T-cell (primary cell): ENCODE data around the gene RAPGEF1. TPM values are rescaled to one million over a fixed set of nuclear protein-coding genes. Genes with fewer than 3 reads are reported as not detected.
"Not testable (repeated sequence)": the region's sequence is repeated elsewhere in the genome, so short reads cannot be mapped to it uniquely, and the experiment has no call there.

Source experiments
- ATAC-seq, 4 experiments: fragments of 200-7000 bp in 3 of 4; fragments of 150-1000 bp in 1 of 4; cut with Tn5 transposase; replicated peaks in 1 of 4; 1 replicate in 3 of 4; 2 replicates in 1 of 4; pipeline ENCODE4 v1.10.0; 2021; ENCODE audit warnings: moderate library complexity in 3 of 4, mild to moderate bottlenecking in 2 of 4, moderate number of reproducible peaks in 1 of 4
- CTCF ChIA-PET, 2 donors: fragments of 300-600 bp; sonication (Branson Sonifier 250); formaldehyde crosslinking; loops; one replicate each; lab custom pipeline; 2022; ENCODE audit warnings: antibody characterized with exemption in 2 of 2; lab: Charles Lee
- POLR2A ChIA-PET, 2 donors: fragments of 300-600 bp; sonication (Branson Sonifier 250); formaldehyde crosslinking; loops; one replicate each; lab custom pipeline; 2022; ENCODE audit warnings: antibody characterized with exemption in 2 of 2; lab: Charles Lee
- DNase-seq, 35 experiments: peaks; one replicate each; pipeline versions ENCODE4 v3.0.0 to v3.0.0-alpha.2; 2013 to 2023
- H3K27ac ChIP-seq: one replicate; pipeline ENCODE4 v1.5.1; 2013; ENCODE audit warnings: low read length
- H3K27me3 ChIP-seq, 2 experiments: replicated peaks in 1 of 2; 1 replicate in 1 of 2; 2 replicates in 1 of 2; pipeline versions ENCODE4 v1.6.1 to v1.7.0; 2013; ENCODE audit warnings: low read length in 1 of 2, mixed read lengths in 1 of 2; ENCODE audit not compliant: control insufficient read depth in 2 of 2, insufficient read depth in 2 of 2; ENCODE audit errors: extremely low read depth in 1 of 2
- H3K36me3 ChIP-seq, 2 donors: 1 replicate in 1 of 2; 2 replicates in 1 of 2; pipeline versions ENCODE4 v1.6.1 to v1.7.0; 2013; ENCODE audit warnings: low read length in 1 of 2; ENCODE audit not compliant: control insufficient read depth in 2 of 2, insufficient read depth in 1 of 2; ENCODE audit errors: extremely low read depth in 1 of 2
- H3K4me1 ChIP-seq, 2 experiments: 1 replicate in 1 of 2; 2 replicates in 1 of 2; pipeline versions ENCODE4 v1.6.1 to v1.7.0; 2013; ENCODE audit warnings: low read length in 2 of 2, mixed read lengths in 1 of 2; ENCODE audit not compliant: insufficient read depth in 2 of 2, control insufficient read depth in 1 of 2; ENCODE audit errors: extremely low read depth in 1 of 2
- H3K4me3 ChIP-seq, 2 donors: 1 replicate in 1 of 2; 2 replicates in 1 of 2; pipeline versions ENCODE4 v1.5.1 to v1.7.0; 2013; ENCODE audit warnings: mild to moderate bottlenecking in 2 of 2, low read length in 1 of 2, moderate library complexity in 1 of 2; ENCODE audit not compliant: control insufficient read depth in 1 of 2; ENCODE audit errors: extremely low read depth in 1 of 2
- H3K9me3 ChIP-seq: 2 replicates; pipeline ENCODE4 v1.7.0; 2013
- H3K27ac Mint-ChIP-seq, 2 donors: one replicate each; pipeline ENCODE4 v1.8.0; 2020 to 2021; ENCODE audit warnings: mild to moderate bottlenecking in 2 of 2, mixed read lengths in 2 of 2
- H3K27me3 Mint-ChIP-seq, 2 donors: one replicate each; pipeline ENCODE4 v1.8.0; 2021 to 2022; ENCODE audit warnings: mixed read lengths in 2 of 2
- H3K36me3 Mint-ChIP-seq: one replicate; pipeline ENCODE4 v1.8.0; 2021; ENCODE audit warnings: mixed read lengths
- H3K4me1 Mint-ChIP-seq, 3 donors: one replicate each; pipeline ENCODE4 v1.8.0; 2020 to 2022; ENCODE audit warnings: mixed read lengths in 3 of 3, mild to moderate bottlenecking in 1 of 3
- H3K4me3 Mint-ChIP-seq, 3 donors: one replicate each; pipeline ENCODE4 v1.8.0; 2020 to 2022; ENCODE audit warnings: mild to moderate bottlenecking in 3 of 3, mixed read lengths in 3 of 3, moderate library complexity in 3 of 3
- H3K9me3 Mint-ChIP-seq, 3 donors: one replicate each; pipeline ENCODE4 v1.8.0; 2020 to 2022; ENCODE audit warnings: mixed read lengths in 3 of 3
- WGBS: methylation state at CpG from one replicate; pipeline ENCODE4 v1.1.5; 2013; ENCODE audit warnings: missing lambda C conversion rate; ENCODE audit not compliant: insufficient coverage; 5-methylcytosine and 5-hydroxymethylcytosine counted together
- total RNA-seq, 35 experiments: library from RNA in 6 of 35; stranded (reverse) in 6 of 35; fragments of 120-200 nt in 1 of 35; gene quantifications; one replicate each; pipeline versions ENCODE4 v1.2.1 to v1.2.4 and lab custom pipeline; 2013 to 2026

RAPGEF1 gene
- total RNA-seq, 5 donors from 2014 or later (not counting 1 experiment from before 2014, with no cell fraction given), result 97.9 to 167 (median 139) TPM

GRCh38 chr9:131709771-131710431 lies 30.0 kb downstream of the RAPGEF1 start:
- peak overlapping the region; percentile 91 for H3K27ac ChIP-seq
- Mint-ChIP-seq H3K27ac (peak overlapping the region; percentile 92 to 96), H3K9me3 (no peaks in the 10 kb centered on the region), H3K4me3 (peak overlapping the region; percentile 30 to 69 (median 50)), H3K36me3 (peaks cover 12% of the 10 kb centered on the region), H3K4me1 (peaks cover 79 to 89% (median 87%) of the 10 kb centered on the region in 3 donors), H3K27me3 (no peaks in the 10 kb centered on the region)
- H3K4me3 ChIP-seq, result no peak overlapping the region
- peaks cover 13 to 79% of the 10 kb centered on the region in 2 experiments for H3K4me1 ChIP-seq
- H3K36me3 ChIP-seq, result peaks cover 0 to 10% of the 10 kb centered on the region in 2 donors
- no peaks in the 10 kb centered on the region for H3K9me3 ChIP-seq
- 33% methylated on average over 6 of the region's 10 CpGs for WGBS
- no peaks in the 10 kb centered on the region for H3K27me3 ChIP-seq
- peak in 31 of 35 experiments; percentile 12 to 80 (median 49) for DNase-seq
- peak; percentile 69 to 93 (median 73) for ATAC-seq
- ChIA-PET POLR2A (interaction anchor here (0.7 to 1.5 kb wide), 9 partner anchors 10 to 42 kb away, joined by 3 to 11 read pairs (median 5); partner anchors contain the start of gene RAPGEF1 (in 1 of the 2)), CTCF (interaction anchor here (0.7 to 3.4 kb wide), 9 partner anchors 10 to 58 kb away, joined by 3 to 19 read pairs (median 4); no protein-coding TSS in a partner anchor)

DNA sequence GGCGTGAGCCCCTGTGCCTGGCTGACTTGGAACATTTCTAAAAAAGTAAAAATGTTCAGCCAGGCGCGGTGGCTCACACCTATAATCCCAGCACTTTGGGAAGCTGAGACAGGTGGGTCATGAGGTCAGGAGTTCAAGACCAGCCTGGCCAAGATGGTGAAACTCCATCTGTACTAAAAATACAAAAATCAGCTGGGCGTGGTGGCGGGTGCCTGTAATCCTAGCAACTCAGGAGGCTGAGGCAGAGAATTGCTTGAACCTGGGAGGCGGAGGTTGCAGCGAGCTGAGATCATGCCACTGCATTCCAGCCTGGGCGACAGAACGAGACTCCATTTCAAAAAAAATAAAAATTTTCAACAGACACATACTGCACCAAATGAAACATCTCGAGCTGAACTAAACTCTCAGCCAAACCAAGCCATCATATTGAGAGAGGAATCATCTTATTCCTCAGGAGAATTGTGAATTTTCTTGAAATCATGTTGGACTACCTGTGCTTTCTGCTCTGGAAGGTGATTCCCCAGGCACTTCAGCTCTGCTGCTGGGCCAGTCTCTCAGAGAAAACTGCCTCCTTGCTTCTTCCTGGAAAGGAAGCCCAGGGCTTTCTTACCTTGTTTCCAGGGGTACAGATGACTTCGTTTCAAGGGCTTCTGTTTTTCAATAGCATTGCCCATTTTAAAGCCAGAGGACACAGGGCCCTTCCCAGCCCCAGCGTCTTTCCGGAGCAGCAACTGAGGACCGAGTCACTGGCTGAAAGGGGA lies 30.7 kb downstream of the RAPGEF1 start:
- peak in 1 of 35 experiments; percentile 29 for DNase-seq
- H3K36me3 Mint-ChIP-seq, result not testable (repeated sequence)
- CTCF ChIA-PET, result interaction anchor here (0.7 to 3.4 kb wide), 9 partner anchors 11 to 53 kb away, joined by 3 to 19 read pairs (median 4); no protein-coding TSS in a partner anchor

GRCh38 chr9:131708226-131709002 lies 31.5 kb downstream of the RAPGEF1 start:
- peak overlapping the region; percentile 83 to 87 for H3K27ac Mint-ChIP-seq
- 74% methylated on average over 11 of the region's 13 CpGs for WGBS
- peak overlapping the region; percentile 91 for H3K27ac ChIP-seq
- no peaks in the 10 kb centered on the region for H3K9me3 ChIP-seq
- ATAC-seq, result no peak
- H3K27me3 Mint-ChIP-seq, result no peaks in the 10 kb centered on the region
- H3K27me3 ChIP-seq, result no peaks in the 10 kb centered on the region
- POLR2A ChIA-PET, result interaction anchor here (0.6 to 1.0 kb wide), 4 partner anchors 26 to 1580 kb away, joined by 3 to 5 read pairs (median 4); no protein-coding TSS in a partner anchor
- peaks cover 13 to 86% of the 10 kb centered on the region in 2 experiments for H3K4me1 ChIP-seq
- CTCF ChIA-PET, result interaction anchor here in 1 of 2 donors (0.9 to 3.4 kb wide), 4 partner anchors 19 to 43 kb away, joined by 4 to 19 read pairs (median 6); no protein-coding TSS in a partner anchor
- peak in 1 of 35 experiments; percentile 41 for DNase-seq
- H3K36me3 Mint-ChIP-seq, result peaks cover 4% of the 10 kb centered on the region
- no peaks in the 10 kb centered on the region for H3K9me3 Mint-ChIP-seq
- peaks cover 0 to 5% of the 10 kb centered on the region in 2 donors for H3K36me3 ChIP-seq
- no peak overlapping the region for H3K4me3 ChIP-seq
- peak overlapping the region in 1 of 3 donors; percentile 11 for H3K4me3 Mint-ChIP-seq
- peaks cover 88 to 96% (median 94%) of the 10 kb centered on the region in 3 donors for H3K4me1 Mint-ChIP-seq

More for the DNA sequence above, 30.7 kb downstream of the RAPGEF1 start:
- not testable (repeated sequence) for ATAC-seq, H3K4me3 ChIP-seq, H3K36me3 ChIP-seq, H3K27me3 ChIP-seq, H3K9me3 Mint-ChIP-seq, H3K9me3 ChIP-seq, H3K27me3 Mint-ChIP-seq
- H3K4me1 ChIP-seq, result peaks cover 13 to 80% of the 10 kb centered on the region in 2 experiments
- POLR2A ChIA-PET, result interaction anchor here (0.8 to 1.5 kb wide), 5 partner anchors 10 to 81 kb away, joined by 4 to 11 read pairs (median 5); no protein-coding TSS in a partner anchor
- H3K4me3 Mint-ChIP-seq, result peak overlapping the region in 2 of 3 donors; percentile 30 to 69
- peak overlapping the region; percentile 92 to 96 for H3K27ac Mint-ChIP-seq
- H3K4me1 Mint-ChIP-seq, result peaks cover 82 to 93% (median 92%) of the 10 kb centered on the region in 3 donors
- H3K27ac ChIP-seq, result peak overlapping the region; percentile 91
- 84% methylated on average over 9 of the region's 14 CpGs for WGBS

- Histone ChIP-seq H3K27ac (no peak overlapping the region), H3K36me3 (no peaks in the 10 kb centered on the region), H3K4me3 (no peak overlapping the region), H3K4me1 (peaks cover 13 to 85% of the 10 kb centered on the region in 2 experiments), H3K27me3 (no peaks in the 10 kb centered on the region), H3K9me3 (no peaks in the 10 kb centered on the region)
- Mint-ChIP-seq H3K27me3 (no peaks in the 10 kb centered on the region), H3K4me1 (peaks cover 82 to 96% (median 94%) of the 10 kb centered on the region in 3 donors), H3K4me3 (peak overlapping the region in 1 of 3 donors; percentile 11), H3K36me3 (peaks cover 4% of the 10 kb centered on the region), H3K9me3 (no peaks in the 10 kb centered on the region), H3K27ac (peak overlapping the region; percentile 83 to 87)
- no peak for ATAC-seq
- DNase-seq, result peak in 1 of 35 experiments; percentile 32
- WGBS, result 75% methylated on average over 3 of the region's 4 CpGs
- ChIA-PET POLR2A (interaction anchor here in 1 of 2 donors (0.9 kb wide), 1 partner anchor 51 kb away, joined by 3 read pairs; no protein-coding TSS in a partner anchor), CTCF (interaction anchor here in 1 of 2 donors (1.0 to 1.7 kb wide), 2 partner anchors 20 to 29 kb away, joined by 4 to 9 read pairs; no protein-coding TSS in a partner anchor)
Measured at GRCh38 chr9:131707733-131708157, 32.1 kb downstream of the RAPGEF1 start.

DNA sequence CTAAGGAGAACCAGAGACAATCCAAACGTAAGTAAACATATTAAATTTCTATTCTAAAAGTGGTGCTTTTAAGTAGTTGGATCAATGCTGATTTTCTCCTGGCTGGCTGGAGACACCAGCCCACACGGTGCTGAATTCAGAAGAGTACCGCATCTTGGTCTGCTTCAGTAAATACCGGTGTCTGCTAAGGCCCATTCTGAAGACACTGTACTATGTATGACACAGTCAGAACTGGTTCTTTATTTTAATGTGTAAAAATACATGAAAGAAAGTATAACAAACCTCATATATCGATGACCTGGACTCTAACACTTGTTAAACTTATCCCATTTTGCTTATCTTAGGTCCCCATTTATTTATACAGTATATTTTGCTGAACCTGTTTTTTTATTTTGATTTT lies 32.8 kb downstream of the RAPGEF1 start:
- Histone ChIP-seq H3K36me3 (no peaks in the 10 kb centered on the region), H3K4me3 (no peak overlapping the region), H3K27ac (no peak overlapping the region), H3K9me3 (no peaks in the 10 kb centered on the region), H3K27me3 (no peaks in the 10 kb centered on the region), H3K4me1 (peaks cover 13 to 80% of the 10 kb centered on the region in 2 experiments)
- Mint-ChIP-seq H3K27me3 (no peaks in the 10 kb centered on the region), H3K36me3 (peaks cover 4% of the 10 kb centered on the region), H3K9me3 (no peaks in the 10 kb centered on the region), H3K27ac (no peak overlapping the region), H3K4me3 (no peak overlapping the region), H3K4me1 (peaks cover 81 to 96% (median 94%) of the 10 kb centered on the region in 3 donors)
- DNase-seq (no peak), ATAC-seq (no peak)
- POLR2A ChIA-PET, result interaction anchor here in 1 of 2 donors (0.6 kb wide), 1 partner anchor 28 kb away, joined by 4 read pairs; no protein-coding TSS in a partner anchor
- WGBS, result 100% methylated on average over 2 of the region's 5 CpGs
- CTCF ChIA-PET, result no interaction called here
